ENCODE results near the gene MYOCOS. TPM values are rescaled to one million over a fixed set of nuclear protein-coding genes. Genes with fewer than 3 reads are reported as not detected.
"Not testable (repeated sequence)": the region's sequence is repeated elsewhere in the genome, so short reads cannot be mapped to it uniquely, and the experiment has no call there.

Gene MYOCOS
- total and polyA plus RNA-seq, 2 experiments from 2014 or later = not detected

DNA sequence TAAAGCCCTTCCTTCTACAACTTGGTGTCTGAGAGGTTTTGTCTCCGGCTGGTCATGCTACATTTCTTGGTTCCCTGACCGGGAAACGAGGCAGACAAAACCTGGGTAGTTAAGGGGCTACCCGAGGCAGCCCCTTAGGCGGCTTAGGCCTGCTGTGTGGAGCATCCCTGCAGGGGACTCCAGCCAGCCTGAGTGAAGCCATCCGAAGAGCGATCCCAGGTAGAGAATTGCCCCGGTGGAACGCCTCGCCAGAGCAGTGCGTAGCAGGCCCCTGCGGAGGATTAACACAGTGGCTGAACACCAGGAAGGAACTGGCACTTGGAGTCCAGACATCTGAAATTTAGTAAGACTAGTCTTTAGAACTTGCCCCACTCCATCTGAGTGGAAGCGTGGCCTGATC, 21.2 kb upstream of the MYOCOS start:
- no peak overlapping the region for H3K27ac ChIP-seq
- no peak overlapping the region for H2AFZ ChIP-seq
- no peak overlapping the region for H3K9ac ChIP-seq
- 0 out of 2 replicates have a peak, but pooled peaks cover 3% of the 10 kb centered on the region for H3K36me3 ChIP-seq (ENCODE audit: low read depth)
- no peaks in the 10 kb centered on the region for H3K4me1 ChIP-seq (ENCODE audit: insufficient read depth)
- TF ChIP-seq EZH2 (IDR thresholded peaks at IDR 0.05; ENCODE audit: insufficient read depth, poor library complexity, severe bottlenecking) = no peak
- TF ChIP-seq EZH2phosphoT487 (IDR thresholded peaks at IDR 0.05; ENCODE audit: insufficient read depth, low read depth) = no peak
- 88 to 94% methylated on average over 6 to 13 of the region's 13 CpGs for WGBS, 2 experiments (ENCODE audit: low coverage in 1 of 2, low lambda C conversion rate in 2 of 2, missing lambda C conversion rate in 2 of 2)
- no peaks in the 10 kb centered on the region for H3K27me3 ChIP-seq (replicated peaks; ENCODE audit: insufficient read depth)
- H3K9me2 ChIP-seq (ENCODE audit: insufficient read depth) = no peaks in the 10 kb centered on the region
- in situ Hi-C loops (cut with MboI) = no loop called here
- H3K9me3 ChIP-seq (ENCODE audit: low read depth) = no peaks in the 10 kb centered on the region
- H3F3A ChIP-seq (ENCODE audit: insufficient read depth) = no peaks in the 10 kb centered on the region
- no peak overlapping the region for H3K4me2 ChIP-seq (ENCODE audit: unreplicated experiment)
- DNase-seq = no peak
- H4K20me1 ChIP-seq (ENCODE audit: insufficient read depth) = no peaks in the 10 kb centered on the region
- H3K79me2 ChIP-seq (ENCODE audit: insufficient read depth) = no peaks in the 10 kb centered on the region
- H3K4me3 ChIP-seq = no peak overlapping the region

DNA sequence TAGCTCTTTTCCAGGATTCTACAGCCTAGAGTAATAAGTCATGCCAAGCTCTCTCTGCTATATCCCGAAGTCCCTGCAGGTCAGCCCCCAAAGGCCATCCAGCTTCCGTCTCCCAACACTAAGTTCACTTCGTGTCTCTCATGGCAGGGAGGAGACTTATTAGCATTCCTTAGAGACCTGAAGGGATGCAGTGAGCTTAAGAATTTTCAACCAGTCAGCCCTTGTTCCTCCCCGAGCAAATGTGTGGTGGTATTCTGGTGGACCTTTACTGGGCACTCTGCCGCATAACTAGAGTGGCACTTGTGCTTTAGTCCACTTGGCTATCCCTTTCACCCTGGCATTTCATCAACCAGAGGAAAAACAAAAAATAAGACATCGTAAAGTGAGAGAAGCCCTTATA, 19.0 kb upstream of the MYOCOS start:
- in situ Hi-C loops (cut with MboI); H3K79me2 ChIP-seq (ENCODE audit: insufficient read depth); H4K20me1 ChIP-seq (ENCODE audit: insufficient read depth); H3K9ac ChIP-seq; H3K27me3 ChIP-seq (replicated peaks; ENCODE audit: insufficient read depth); H3K4me3 ChIP-seq; H3K4me1 ChIP-seq (ENCODE audit: insufficient read depth); H2AFZ ChIP-seq; H3K27ac ChIP-seq; H3K9me3 ChIP-seq (ENCODE audit: low read depth); H3K36me3 ChIP-seq (ENCODE audit: low read depth); DNase-seq; H3K9me2 ChIP-seq (ENCODE audit: insufficient read depth); H3K4me2 ChIP-seq (ENCODE audit: unreplicated experiment); H3F3A ChIP-seq (ENCODE audit: insufficient read depth): not testable (repeated sequence)
- 96 to 98% methylated on average over 6 of the region's 6 CpGs for WGBS, 2 experiments (ENCODE audit: low coverage in 1 of 2, low lambda C conversion rate in 2 of 2, missing lambda C conversion rate in 2 of 2)

DNA sequence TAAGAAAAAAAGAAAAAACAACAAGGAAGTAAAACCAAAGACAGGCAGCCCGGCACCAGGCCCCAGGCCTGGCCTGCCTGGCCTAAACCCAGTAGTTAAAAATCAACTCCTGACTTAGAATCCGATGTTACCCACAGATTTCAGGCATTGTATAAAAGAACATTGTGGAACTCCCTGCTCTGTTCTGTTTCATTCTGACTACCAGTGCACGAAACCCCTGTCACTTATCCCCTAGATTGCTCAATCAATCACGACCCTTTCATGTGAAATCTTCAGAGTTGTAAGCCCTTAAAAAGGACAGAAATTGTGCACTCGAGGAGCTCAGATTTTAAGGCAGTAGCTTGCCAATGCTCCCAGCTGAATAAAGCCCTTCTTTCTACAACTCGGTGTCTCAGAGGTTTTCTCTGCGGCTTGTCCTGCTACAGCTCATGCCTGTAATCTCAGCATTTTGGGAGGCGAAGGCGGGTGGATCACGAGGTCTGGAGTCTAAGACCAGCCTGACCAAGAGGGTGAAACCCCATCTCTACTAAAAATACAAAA, 15.6 kb upstream of the MYOCOS start:
- no peak overlapping the region for H3K9ac ChIP-seq
- DNase-seq = no peak
- H3K4me1 ChIP-seq (ENCODE audit: insufficient read depth) = peaks cover 7% of the 10 kb centered on the region
- peaks cover 12% of the 10 kb centered on the region; the same call in 1 of the 2 replicates for H3F3A ChIP-seq (ENCODE audit: insufficient read depth)
- H3K4me3 ChIP-seq = no peak overlapping the region
- in situ Hi-C loops (cut with MboI) = no loop called here
- TF ChIP-seq EZH2phosphoT487 (IDR thresholded peaks at IDR 0.05; ENCODE audit: insufficient read depth, low read depth) (no peak), EZH2 (IDR thresholded peaks at IDR 0.05; ENCODE audit: insufficient read depth, poor library complexity, severe bottlenecking) (no peak)
- no peaks in the 10 kb centered on the region for H3K79me2 ChIP-seq (ENCODE audit: insufficient read depth)
- no peaks in the 10 kb centered on the region for H4K20me1 ChIP-seq (ENCODE audit: insufficient read depth)
- 82 to 84% methylated on average over 10 of the region's 10 CpGs for WGBS, 2 experiments (ENCODE audit: low coverage in 1 of 2, low lambda C conversion rate in 2 of 2, missing lambda C conversion rate in 2 of 2)
- no peak overlapping the region for H3K27ac ChIP-seq
- H3K36me3 ChIP-seq (ENCODE audit: low read depth) = no peaks in the 10 kb centered on the region
- H3K9me3 ChIP-seq (ENCODE audit: low read depth) = no peaks in the 10 kb centered on the region
- H2AFZ ChIP-seq = no peak overlapping the region
- H3K9me2 ChIP-seq (ENCODE audit: insufficient read depth) = no peaks in the 10 kb centered on the region
- no peak overlapping the region for H3K4me2 ChIP-seq (ENCODE audit: unreplicated experiment)
- H3K27me3 ChIP-seq (replicated peaks; ENCODE audit: insufficient read depth) = no peaks in the 10 kb centered on the region

DNA sequence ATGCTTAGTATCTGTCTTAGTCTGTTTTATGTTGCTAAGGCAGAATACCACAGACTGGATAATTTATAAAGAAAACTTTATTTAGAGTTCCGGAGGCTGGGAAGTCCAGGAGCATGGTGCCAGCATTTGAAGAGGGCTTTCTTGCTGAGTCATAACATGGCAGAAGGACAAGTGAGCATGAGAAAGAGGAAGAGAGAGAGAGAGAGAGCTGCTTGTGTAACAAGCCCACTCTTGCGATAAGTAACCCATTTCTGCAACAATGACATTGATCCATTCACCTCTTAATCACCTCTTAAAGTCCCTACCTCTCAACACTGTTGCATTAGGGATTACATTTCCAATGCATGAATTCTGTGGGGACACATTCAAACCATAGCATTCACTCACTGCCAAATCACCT, 11.7 kb upstream of the MYOCOS start:
- Histone ChIP-seq H4K20me1 (ENCODE audit: insufficient read depth) (no peaks in the 10 kb centered on the region), H3K27me3 (replicated peaks; ENCODE audit: insufficient read depth) (no peaks in the 10 kb centered on the region), H3F3A (ENCODE audit: insufficient read depth) (peaks cover 12% of the 10 kb centered on the region; the same call in 1 of the 2 replicates), H3K9me2 (ENCODE audit: insufficient read depth) (no peaks in the 10 kb centered on the region), H2AFZ (no peak overlapping the region), H3K9ac (no peak overlapping the region), H3K79me2 (ENCODE audit: insufficient read depth) (no peaks in the 10 kb centered on the region), H3K36me3 (ENCODE audit: low read depth) (no peaks in the 10 kb centered on the region), H3K4me2 (ENCODE audit: unreplicated experiment) (no peak overlapping the region), H3K4me3 (no peak overlapping the region), H3K27ac (no peak overlapping the region), H3K9me3 (ENCODE audit: low read depth) (no peaks in the 10 kb centered on the region), H3K4me1 (ENCODE audit: insufficient read depth) (peaks cover 7% of the 10 kb centered on the region)
- TF ChIP-seq EZH2phosphoT487 (IDR thresholded peaks at IDR 0.05; ENCODE audit: insufficient read depth, low read depth) (no peak), EZH2 (IDR thresholded peaks at IDR 0.05; ENCODE audit: insufficient read depth, poor library complexity, severe bottlenecking) (no peak)
- DNase-seq = peak; percentile 77
- in situ Hi-C loops (cut with MboI) = no loop called here
- WGBS, 2 experiments (ENCODE audit: low coverage in 1 of 2, low lambda C conversion rate in 2 of 2, missing lambda C conversion rate in 2 of 2) = 42 to 45% methylated on average over 2 of the region's 2 CpGs

DNA sequence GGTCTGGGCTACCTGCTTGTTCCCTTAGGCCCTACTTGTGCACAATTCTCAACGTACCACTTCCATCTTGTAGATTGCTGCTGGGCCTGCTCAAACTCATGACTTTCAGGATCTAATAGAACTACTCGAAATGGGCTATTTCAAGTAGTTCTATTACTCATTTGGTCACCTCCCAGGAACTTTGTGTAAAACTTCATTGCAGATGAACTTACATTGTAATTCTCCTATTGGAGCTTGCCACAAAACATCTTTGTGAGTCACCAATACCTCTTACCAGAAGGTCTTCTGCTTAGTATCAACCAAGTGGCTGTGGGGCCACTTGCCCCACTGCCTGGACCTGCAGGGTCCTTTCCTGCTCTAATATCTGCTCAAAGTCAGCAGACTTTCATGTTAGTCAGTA, 10.7 kb upstream of the MYOCOS start:
- Histone ChIP-seq H3K4me3 (no peak overlapping the region), H3K36me3 (ENCODE audit: low read depth) (no peaks in the 10 kb centered on the region), H3K79me2 (ENCODE audit: insufficient read depth) (no peaks in the 10 kb centered on the region), H3K4me2 (ENCODE audit: unreplicated experiment) (no peak overlapping the region), H3K4me1 (ENCODE audit: insufficient read depth) (peaks cover 7% of the 10 kb centered on the region), H3F3A (ENCODE audit: insufficient read depth) (peaks cover 12% of the 10 kb centered on the region; the same call in 1 of the 2 replicates), H4K20me1 (ENCODE audit: insufficient read depth) (no peaks in the 10 kb centered on the region), H3K9ac (no peak overlapping the region), H3K27me3 (replicated peaks; ENCODE audit: insufficient read depth) (no peaks in the 10 kb centered on the region), H3K9me3 (ENCODE audit: low read depth) (no peaks in the 10 kb centered on the region), H2AFZ (no peak overlapping the region), H3K9me2 (ENCODE audit: insufficient read depth) (no peaks in the 10 kb centered on the region), H3K27ac (no peak overlapping the region)
- 49 to 54% methylated on average over 2 of the region's 2 CpGs for WGBS, 2 experiments (ENCODE audit: low coverage in 1 of 2, low lambda C conversion rate in 2 of 2, missing lambda C conversion rate in 2 of 2)
- in situ Hi-C loops (cut with MboI) = no loop called here
- peak; percentile 67 for DNase-seq
- TF ChIP-seq EZH2phosphoT487 (IDR thresholded peaks at IDR 0.05; ENCODE audit: insufficient read depth, low read depth) = no peak
- no peak for TF ChIP-seq EZH2 (IDR thresholded peaks at IDR 0.05; ENCODE audit: insufficient read depth, poor library complexity, severe bottlenecking)
